Activated CD4-positive, alpha-beta T cell treated with anti-CD3 and anti-CD28 coated beads for 1 hour (primary cell): ENCODE results near the gene RPS24.
"Not testable (repeated sequence)": the region's sequence is repeated elsewhere in the genome, so short reads cannot be mapped to it uniquely, and the experiment has no call there.

Experiments
- DNase-seq: peaks from one replicate; pipeline ENCODE4 v3.0.0-alpha.2; 2020

Gene RPS24

GRCh38 chr10:78033637-78034470, at the start of gene RPS24:
Gene RPS24 (plus strand): TSS chr10:78033863. CDS start chr10:78033902, 39 bp downstream.
- DNase-seq, result peak; percentile 92

DNA sequence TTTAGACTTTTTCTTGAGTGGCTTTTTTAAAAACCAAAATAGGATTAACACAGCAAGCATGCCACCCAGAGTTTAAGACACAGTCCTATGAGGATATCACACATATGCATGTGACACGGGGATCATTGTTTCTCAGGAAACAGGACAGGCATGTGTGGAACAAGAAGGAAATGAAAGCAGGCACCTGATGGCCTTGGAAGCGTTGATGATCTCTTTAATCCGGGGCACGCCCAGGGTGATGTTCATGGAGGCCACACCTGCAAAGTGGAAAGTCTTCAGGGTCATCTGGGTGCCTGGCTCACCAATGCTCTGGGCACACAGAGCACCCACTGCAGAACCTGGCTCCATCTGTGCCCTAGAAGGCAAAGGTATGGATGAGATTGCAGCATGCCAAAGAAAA, 48.7 kb upstream of the RPS24 start:
- no peak for DNase-seq

DNA sequence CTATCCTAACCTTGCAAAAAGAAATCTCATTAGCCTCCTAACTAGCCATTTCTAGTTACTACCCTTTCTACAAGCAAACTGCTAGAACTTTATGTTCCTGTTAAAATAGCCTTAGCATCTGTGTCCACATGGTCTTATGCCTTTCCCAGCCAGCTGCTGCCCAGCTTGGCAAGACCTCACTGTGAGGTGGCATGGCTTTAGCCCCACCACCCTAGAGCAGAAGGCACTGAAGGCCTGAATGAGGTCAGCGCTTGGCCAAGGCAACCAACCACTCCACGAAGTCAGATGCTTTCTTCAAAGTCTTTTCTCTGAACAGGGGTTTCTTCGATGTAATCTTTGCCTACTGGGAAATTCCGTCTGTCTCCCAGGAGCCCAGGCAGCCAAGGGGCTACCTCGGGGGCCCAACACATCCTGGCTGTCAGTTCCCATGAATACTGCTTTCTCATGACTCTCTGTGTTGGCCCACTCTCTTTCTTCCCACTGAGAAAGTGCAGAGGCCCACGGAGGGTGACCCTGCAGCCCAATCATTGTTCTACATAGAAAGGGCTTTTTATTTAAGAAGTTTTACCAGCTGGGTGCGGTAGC, 45.9 kb upstream of the RPS24 start:
- DNase-seq, result no peak

- no peak for DNase-seq
Observed at GRCh38 chr10:77989081-77989724, 44.5 kb upstream of the RPS24 start.

- no peak for DNase-seq
Observed at GRCh38 chr10:77993620-77994019, 40.0 kb upstream of the RPS24 start.

DNA sequence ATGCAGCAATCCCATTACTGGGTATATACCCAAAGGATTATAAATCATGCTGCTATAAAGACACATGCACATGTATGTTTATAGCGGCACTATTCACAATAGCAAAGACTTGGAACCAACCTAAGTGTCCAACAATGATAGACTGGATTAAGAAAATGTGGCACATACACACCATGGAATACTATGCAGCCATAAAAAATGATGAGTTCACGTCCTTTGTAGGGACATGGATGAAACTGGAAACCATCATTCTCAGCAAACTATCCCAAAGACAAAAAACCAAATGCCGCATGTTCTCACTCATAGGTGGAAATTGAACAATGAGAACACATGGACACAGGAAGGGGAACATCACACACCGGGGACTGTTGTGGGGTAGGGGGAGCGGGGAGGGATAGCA, 34.9 kb upstream of the RPS24 start:
- not testable (repeated sequence) for DNase-seq

DNA sequence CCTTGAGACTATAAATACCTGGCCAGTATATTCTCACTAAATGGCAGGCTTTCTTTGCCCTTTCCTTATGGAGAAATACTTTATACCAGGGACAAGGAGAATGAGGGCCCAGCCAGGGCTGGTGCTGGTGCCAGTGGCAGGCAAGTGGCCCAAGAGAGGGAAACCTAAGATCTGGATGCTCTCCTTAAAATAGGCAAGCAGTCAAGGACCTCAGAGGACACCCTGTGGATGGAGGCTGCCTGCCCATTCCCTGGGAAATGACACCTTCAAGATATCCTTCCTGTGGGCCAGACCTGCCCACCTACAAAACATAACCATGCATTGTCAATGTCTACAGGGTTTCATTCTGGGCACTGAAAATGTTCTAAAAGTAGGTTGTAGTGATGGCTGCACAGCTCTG, 33.5 kb upstream of the RPS24 start:
- DNase-seq, result no peak

GRCh38 chr10:78000956-78001472, 32.6 kb upstream of the RPS24 start:
- no peak for DNase-seq

- DNase-seq, result no peak
Observed at GRCh38 chr10:78002541-78003288, 30.9 kb upstream of the RPS24 start.

- no peak for DNase-seq
Observed at GRCh38 chr10:78004215-78005026, 29.2 kb upstream of the RPS24 start.

DNA sequence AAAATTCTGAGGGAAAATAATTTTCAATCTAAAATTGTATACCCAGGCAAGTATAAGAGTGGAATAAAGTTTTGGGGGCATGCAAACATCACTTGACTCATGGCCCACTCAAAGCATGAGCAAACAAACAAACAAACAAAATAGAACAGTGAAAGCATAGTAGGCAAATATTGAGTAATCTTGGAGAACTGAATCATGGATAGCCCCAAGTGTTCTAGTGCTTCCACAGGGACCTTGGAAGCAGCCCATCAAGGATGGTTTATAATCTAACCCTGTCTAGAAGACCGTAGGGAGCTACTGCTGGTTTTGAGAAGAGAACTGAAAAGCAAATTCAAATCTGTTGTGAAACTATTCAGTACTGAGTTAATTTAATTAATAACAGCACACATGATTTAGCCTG, 26.5 kb upstream of the RPS24 start:
- no peak for DNase-seq

DNA sequence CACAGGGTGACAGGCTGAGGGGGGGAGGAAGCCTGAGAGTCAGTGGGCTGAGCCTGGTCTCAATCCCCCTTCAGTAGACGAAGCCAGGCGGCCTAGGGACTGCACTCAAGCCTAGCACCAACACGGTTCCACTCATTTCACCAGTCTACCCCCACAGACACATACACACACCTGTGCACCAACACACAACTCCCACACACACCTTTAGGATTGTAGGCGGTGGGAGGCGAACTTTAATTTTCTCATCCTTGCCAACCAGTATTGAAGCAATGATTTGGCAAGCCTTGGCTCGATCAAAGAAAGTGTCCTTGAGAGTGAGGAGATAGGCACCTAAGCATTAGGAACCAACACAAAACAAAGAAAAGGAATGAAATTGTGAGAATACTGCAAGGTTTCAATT, 24.0 kb upstream of the RPS24 start:
- DNase-seq, result no peak

- no peak for DNase-seq
Observed at GRCh38 chr10:78010278-78010677, 23.4 kb upstream of the RPS24 start.

DNA sequence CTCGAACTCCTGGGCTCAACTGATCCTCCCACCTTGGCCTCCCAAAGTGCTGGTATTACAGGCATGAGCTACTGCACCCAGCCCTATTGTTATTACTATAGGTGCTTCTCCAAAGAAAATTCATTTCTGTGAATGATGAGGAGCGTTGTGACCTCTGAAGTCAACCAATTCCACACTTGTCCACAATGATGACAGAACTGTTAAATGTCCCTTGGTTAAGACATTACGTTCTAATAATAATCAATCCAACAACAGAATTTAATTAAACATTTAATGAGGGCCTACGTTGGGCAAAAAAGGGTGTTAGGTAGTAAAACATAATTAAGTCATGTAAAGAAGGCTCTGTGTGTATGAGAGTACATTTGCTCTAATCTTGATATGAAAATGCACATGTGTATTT, 22.6 kb upstream of the RPS24 start:
- no peak for DNase-seq

DNA sequence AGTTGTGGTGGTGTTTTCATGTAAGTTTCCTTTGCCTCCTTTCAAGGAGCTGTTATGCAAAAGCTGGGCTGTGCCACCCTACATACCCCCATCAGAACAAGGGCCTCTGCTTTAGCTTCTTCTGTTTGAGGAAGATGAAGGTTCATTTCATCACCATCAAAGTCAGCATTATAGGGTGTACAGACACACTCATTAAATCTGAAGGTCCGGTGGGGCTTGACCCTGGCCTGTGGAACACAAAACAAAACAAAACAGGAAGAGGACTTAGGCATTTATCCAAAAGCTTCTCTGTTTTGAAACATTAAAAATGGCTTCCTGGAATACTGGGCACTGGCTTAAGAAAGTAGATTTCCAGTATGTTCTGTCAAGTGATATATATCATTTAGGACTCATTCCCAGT, 20.1 kb upstream of the RPS24 start:
- DNase-seq, result no peak

- no peak for DNase-seq
Observed at GRCh38 chr10:78015546-78015945, 18.1 kb upstream of the RPS24 start.

DNA sequence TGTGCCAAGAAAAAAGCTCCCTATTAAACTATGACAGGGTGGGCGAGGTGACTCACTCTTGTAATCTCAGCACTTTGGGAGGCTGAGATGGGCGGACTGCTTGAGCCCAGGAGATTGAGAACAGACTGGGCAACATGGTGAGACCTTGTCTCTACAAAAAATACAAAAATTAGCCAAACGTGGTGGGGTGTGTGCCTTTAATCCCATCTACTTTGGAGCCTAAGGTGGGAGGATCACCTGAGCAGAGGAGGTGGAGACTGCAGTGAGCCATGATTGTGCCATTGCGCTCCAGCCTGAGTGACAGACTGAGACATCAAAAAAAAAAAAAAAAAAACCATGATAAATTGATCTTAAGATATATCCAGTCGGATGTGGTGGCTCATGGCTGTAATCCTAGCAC, 15.8 kb upstream of the RPS24 start:
- DNase-seq, result no peak

DNA sequence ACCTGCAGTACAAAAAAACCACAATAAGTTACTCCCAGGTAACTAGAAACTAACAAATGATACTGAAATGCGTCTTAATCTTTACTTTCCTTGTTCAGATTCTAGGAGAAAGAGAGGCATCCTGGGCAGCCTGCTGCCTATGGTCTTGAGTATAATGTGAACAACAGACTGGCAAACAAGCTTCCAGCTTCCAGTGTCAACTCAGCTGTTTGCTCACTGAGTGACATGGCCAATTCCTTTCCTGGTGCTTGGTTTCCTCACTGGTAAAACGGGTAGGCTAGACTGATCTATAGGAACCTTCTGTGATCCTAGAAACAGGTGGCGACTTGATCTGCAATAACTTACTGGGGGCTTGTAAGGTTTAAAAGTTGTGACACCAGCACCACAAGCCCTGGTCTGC, 14.4 kb upstream of the RPS24 start:
- no peak for DNase-seq

DNA sequence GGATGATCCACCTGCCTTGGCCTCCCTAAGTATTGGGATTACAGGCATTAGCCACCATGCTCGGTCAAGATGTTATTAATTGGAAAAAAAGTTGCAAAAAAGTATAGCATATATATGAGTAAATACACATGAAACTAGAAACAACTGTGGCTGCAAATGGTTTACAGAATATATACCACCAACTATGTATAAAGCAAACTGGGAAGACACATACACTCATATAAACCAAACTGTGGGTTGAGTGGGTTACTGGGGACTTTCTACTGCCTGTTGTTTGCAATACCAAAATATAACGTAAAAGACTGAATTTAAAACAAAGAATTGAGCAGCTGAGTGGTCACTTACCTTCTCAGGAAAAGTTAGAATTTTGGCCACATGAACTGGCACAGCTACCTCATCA, 12.5 kb upstream of the RPS24 start:
- no peak for DNase-seq

- no peak for DNase-seq
Observed at GRCh38 chr10:78023741-78024140, 9.9 kb upstream of the RPS24 start.

DNA sequence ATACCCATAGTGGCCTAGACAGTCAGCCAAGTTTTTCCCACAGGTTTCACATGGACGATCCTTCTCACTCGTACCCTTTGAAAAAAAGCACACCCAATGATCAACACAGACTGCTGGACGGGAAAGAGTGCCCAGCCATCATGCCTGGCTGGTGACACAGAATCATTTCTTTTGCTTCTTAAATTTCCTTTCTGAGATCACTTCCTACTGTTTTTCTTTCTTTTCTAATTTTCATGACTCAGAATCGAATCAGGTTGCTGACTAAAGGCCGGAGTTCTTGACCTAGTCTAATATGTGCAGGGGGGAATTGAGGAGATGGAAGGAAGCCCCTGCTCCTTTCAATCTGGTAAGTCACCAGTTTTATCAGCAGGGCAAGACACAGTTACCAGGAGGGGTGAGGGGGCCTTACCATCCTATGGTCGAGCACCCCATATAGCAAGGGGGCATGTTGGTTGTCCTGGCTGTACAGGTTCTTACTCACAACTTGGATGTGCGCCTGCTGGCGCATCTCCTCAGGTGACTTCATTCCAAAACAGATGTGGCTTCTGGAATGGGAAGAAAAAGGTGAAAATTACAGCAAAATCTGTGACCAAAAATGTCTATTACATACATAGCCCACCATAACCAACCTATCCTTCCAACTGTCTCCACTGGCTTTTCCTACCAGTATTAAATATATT, 7.8 kb upstream of the RPS24 start:
- no peak for DNase-seq
